Cardiac fibroblast (primary cell): ENCODE measurements around the gene MSI2.

ENCODE experiments used
- DNase-seq, 2 donors: peaks; one replicate each; pipeline versions ENCODE4 v3.0.0 to v3.0.0-alpha.2; 2010; ENCODE audit warnings: low read depth in 2 of 2
- H3K4me3 ChIP-seq, 2 donors: replicated peaks in 1 of 2; 1 replicate in 1 of 2; 2 replicates in 1 of 2; pipeline ENCODE4 v1.5.1; 2011; ENCODE audit warnings: low read depth in 2 of 2, low read length in 2 of 2, mild to moderate bottlenecking in 2 of 2, moderate library complexity in 1 of 2
- CTCF ChIP-seq: IDR thresholded peaks from one replicate; pipeline ENCODE4 v1.5.1; 2011; ENCODE audit warnings: low read depth, mild to moderate bottlenecking, low read length, inconsistent platforms

The MSI2 gene

GRCh38 chr17:57436565-57436964 lies 180.2 kb downstream of the MSI2 start:
- no peak for TF ChIP-seq CTCF
- no peak overlapping the region for H3K4me3 ChIP-seq
- DNase-seq: no peak

- H3K4me3 ChIP-seq: no peak overlapping the region
- no peak for TF ChIP-seq CTCF
- DNase-seq: no peak
Measured at GRCh38 chr17:57438066-57438731, 181.9 kb downstream of the MSI2 start.

- no peak for TF ChIP-seq CTCF
- H3K4me3 ChIP-seq: no peak overlapping the region
Measured at GRCh38 chr17:57439651-57440050, 183.3 kb downstream of the MSI2 start.

GRCh38 chr17:57440522-57441269 lies 184.4 kb downstream of the MSI2 start:
- DNase-seq: peak; percentile 89 to 91
- no peak overlapping the region for H3K4me3 ChIP-seq
- peak; percentile 78 for TF ChIP-seq CTCF

More at GRCh38 chr17:57439651-57440050, 183.3 kb downstream of the MSI2 start:
- DNase-seq: peak in 1 of 2 donors; percentile 57

GRCh38 chr17:57441270-57441600 lies 184.9 kb downstream of the MSI2 start:
- no peak for TF ChIP-seq CTCF
- no peak overlapping the region for H3K4me3 ChIP-seq
- DNase-seq: no peak

GRCh38 chr17:57442401-57442823 lies 186.1 kb downstream of the MSI2 start:
- no peak for TF ChIP-seq CTCF
- peak in 1 of 2 donors; percentile 36 for DNase-seq
- no peak overlapping the region for H3K4me3 ChIP-seq
